HCT116 (cell line): ENCODE results near the gene LSM7. TPM values are rescaled to one million over a fixed set of nuclear protein-coding genes. Genes with fewer than 3 reads are reported as not detected.

Source experiments
- ATAC-seq: fragments of 200-7000 bp; cut with Tn5 transposase; 2 replicates; pipeline ENCODE4 v1.9.1; 2020; ENCODE audit warnings: mild to moderate bottlenecking, moderate library complexity
- BruUV-seq: library from RNA; stranded (reverse); fragments of 400-500 nt; replicated peaks from 2 replicates; lab custom pipeline; 2021; lab: Mats Ljungman, UMichigan
- CTCF ChIA-PET: fragments of 300-600 bp; sonication (Branson Sonifier 250); formaldehyde crosslinking; loops from one replicate; lab custom pipeline; 2021; ENCODE audit warnings: antibody characterized with exemption; lab: Charles Lee
- POLR2A ChIA-PET: fragments of 300-600, 350-600 bp; sonication (Branson Sonifier 250); formaldehyde crosslinking; loops from one replicate; lab custom pipeline; 2021; ENCODE audit warnings: antibody characterized with exemption; lab: Charles Lee
- RAD21 ChIA-PET, 2 experiments: fragments of 300-600 bp; sonication (Branson Sonifier 250); formaldehyde crosslinking; loops; one replicate each; lab custom pipeline; 2023; ENCODE audit warnings: low total read pairs in 2 of 2; ENCODE audit not compliant: uncharacterized antibody in 2 of 2, unreplicated experiment in 2 of 2, low non-redundant PET in 1 of 2; lab: Charles Lee
- DNase-seq: peaks from one replicate; pipeline ENCODE4 v3.0.0-alpha.2; 2010; ENCODE audit warnings: low read depth, low spot score
- H2AFZ ChIP-seq: fragments of 200-600 bp; shearing (Covaris generic), sonication (generic); 2 replicates; pipeline ENCODE4 v1.6.1; 2017; ENCODE audit warnings: low read depth, mixed run types, mixed read lengths, antibody characterized with exemption, low read length; ENCODE audit not compliant: poor library complexity, severe bottlenecking
- H3K27ac ChIP-seq: 2 replicates; pipeline ENCODE4 v1.5.1; 2012; ENCODE audit warnings: low read depth, low read length
- H3K27me3 ChIP-seq: fragments of 200-600 bp; sonication (generic); 2 replicates; pipeline ENCODE4 v1.6.1; 2016; ENCODE audit warnings: mixed run types, low read length, mixed read lengths; ENCODE audit not compliant: insufficient read depth
- H3K36me3 ChIP-seq, 2 experiments: fragments of 200-500 bp in 1 of 2; fragments of 200-600 bp in 1 of 2; sonication (Bioruptor generic) in 1 of 2; sonication (generic) in 1 of 2; 2 replicates each; pipeline versions ENCODE4 v1.5.1 to v1.6.1; 2014 to 2016; ENCODE audit warnings: low read length in 2 of 2, inconsistent platforms in 1 of 2, mixed read lengths in 1 of 2, mixed run types in 1 of 2; ENCODE audit not compliant: insufficient read depth in 2 of 2, control insufficient read depth in 1 of 2
- H3K4me1 ChIP-seq, 2 experiments: fragments of 200-600 bp in 1 of 2; sonication (generic) in 1 of 2; 2 replicates each; pipeline versions ENCODE4 v1.5.1 to v1.6.1; 2012 to 2017; ENCODE audit warnings: low read length in 2 of 2, inconsistent platforms in 1 of 2, mild to moderate bottlenecking in 1 of 2, mixed read lengths in 1 of 2, mixed run types in 1 of 2, moderate library complexity in 1 of 2; ENCODE audit not compliant: insufficient read depth in 2 of 2, control insufficient read depth in 1 of 2
- H3K4me2 ChIP-seq: fragments of 200-600 bp; sonication (generic); 2 replicates; pipeline ENCODE4 v1.6.1; 2017; ENCODE audit warnings: mixed run types, low read length, mixed read lengths
- H3K4me3 ChIP-seq, 2 experiments: fragments of 200-600 bp in 1 of 2; sonication (generic) in 1 of 2; replicated peaks in 1 of 2; 2 replicates each; pipeline ENCODE4 v1.5.1; 2011 to 2016; ENCODE audit warnings: low read length in 2 of 2, control low read depth in 1 of 2, low read depth in 1 of 2, mild to moderate bottlenecking in 1 of 2, mixed read lengths in 1 of 2, mixed run types in 1 of 2
- H3K79me2 ChIP-seq: fragments of 200-600 bp; sonication (generic); 2 replicates; pipeline ENCODE4 v1.6.1; 2017; ENCODE audit warnings: mild to moderate bottlenecking, mixed run types, low read length, moderate library complexity, mixed read lengths; ENCODE audit not compliant: insufficient read depth
- H3K9ac ChIP-seq: fragments of 200-600 bp; sonication (generic); 2 replicates; pipeline ENCODE4 v1.6.1; 2016; ENCODE audit warnings: low read length, mixed read lengths
- H3K9me2 ChIP-seq: fragments of 200-600 bp; sonication (generic), shearing (Covaris generic); 2 replicates; pipeline ENCODE4 v1.6.1; 2017; ENCODE audit warnings: mixed run types, mild to moderate bottlenecking, moderate library complexity; ENCODE audit not compliant: insufficient read depth
- H3K9me3 ChIP-seq, 2 experiments: fragments of 200-500 bp in 1 of 2; fragments of 200-600 bp in 1 of 2; sonication (Bioruptor generic) in 1 of 2; sonication (generic) in 1 of 2; 2 replicates each; pipeline ENCODE4 v1.6.1; 2014 to 2017; ENCODE audit warnings: low read length in 2 of 2, mixed read lengths in 2 of 2, inconsistent platforms in 1 of 2, low read depth in 1 of 2, mild to moderate bottlenecking in 1 of 2, mixed run types in 1 of 2, moderate library complexity in 1 of 2; ENCODE audit not compliant: control insufficient read depth in 1 of 2, insufficient read depth in 1 of 2
- H4K20me1 ChIP-seq: fragments of 200-600 bp; sonication (generic), shearing (Covaris generic); 2 replicates; pipeline ENCODE4 v1.6.1; 2017; ENCODE audit warnings: mixed run types, mild to moderate bottlenecking, moderate library complexity; ENCODE audit not compliant: insufficient read depth
- CBX3 ChIP-seq: IDR thresholded peaks from 2 replicates; pipeline ENCODE4 v1.6.1; 2012; ENCODE audit warnings: low read depth
- CEBPB ChIP-seq: IDR thresholded peaks from 2 replicates; pipeline ENCODE4 v1.6.1; 2012; ENCODE audit warnings: low read depth
- EGR1 ChIP-seq: IDR thresholded peaks from 2 replicates; pipeline ENCODE4 v1.6.1; 2012; ENCODE audit warnings: low read depth
- ELF1 ChIP-seq: IDR thresholded peaks from 2 replicates; pipeline ENCODE4 v1.6.1; 2012; ENCODE audit warnings: low read depth, borderline replicate concordance
- EZH2 ChIP-seq: fragments of 200-600 bp; sonication (generic); IDR thresholded peaks from 2 replicates; pipeline ENCODE4 v1.6.1; 2017; ENCODE audit warnings: antibody characterized with exemption, mixed run types
- FOSL1 ChIP-seq: IDR thresholded peaks from 2 replicates; pipeline ENCODE4 v1.6.1; 2012; ENCODE audit warnings: low read depth
- POLR2A ChIP-seq: IDR thresholded peaks from 2 replicates; pipeline ENCODE4 v1.7.0; 2011; ENCODE audit warnings: borderline replicate concordance; ENCODE audit not compliant: insufficient read depth, insufficient read length; ENCODE audit errors: extremely low read depth
- POLR2AphosphoS5 ChIP-seq: IDR thresholded peaks from 2 replicates; pipeline ENCODE4 v1.6.1; 2011; ENCODE audit warnings: mild to moderate bottlenecking, low read depth, low read length, moderate library complexity
- RAD21 ChIP-seq: IDR thresholded peaks from 2 replicates; pipeline ENCODE4 v1.6.1; 2012; ENCODE audit warnings: low read depth, mild to moderate bottlenecking
- SIN3A ChIP-seq: IDR thresholded peaks from 2 replicates; pipeline ENCODE4 v1.6.1; 2012; ENCODE audit warnings: low read depth
- SP1 ChIP-seq: IDR thresholded peaks from 2 replicates; pipeline ENCODE4 v1.6.1; 2012; ENCODE audit warnings: low read depth
- SRF ChIP-seq: IDR thresholded peaks from 2 replicates; pipeline ENCODE4 v1.6.1; 2012; ENCODE audit warnings: low read depth
- TCF7L2 ChIP-seq: IDR thresholded peaks from 2 replicates; pipeline ENCODE4 v1.7.0; 2011; ENCODE audit warnings: borderline replicate concordance, inconsistent platforms; ENCODE audit not compliant: insufficient read depth, insufficient read length; ENCODE audit errors: extremely low read depth
- ZNF274 ChIP-seq: fragments of 200-500 bp; sonication (Bioruptor generic); IDR thresholded peaks from 2 replicates; pipeline ENCODE4 v1.6.1; 2014; ENCODE audit warnings: mild to moderate bottlenecking, low read depth, low read length, inconsistent platforms
- intact Hi-C: fragments of 100-400 bp; cut with micrococcal nuclease; formaldehyde crosslinking; loops from 2 replicates; pipeline ENCODE4 v1.10.0; 2022
- total RNA-seq: library from RNA; stranded (reverse); gene quantifications from one replicate; pipeline ENCODE4 v1.2.1, GENCODE V29; 2021; ENCODE audit not compliant: unreplicated experiment
- TF ChIP-seq, protein P1 (sequence below): IDR thresholded peaks from 2 replicates; pipeline ENCODE4 v1.6.1; 2011; ENCODE audit warnings: mild to moderate bottlenecking, low read length, moderate library complexity; ENCODE audit not compliant: insufficient replicate concordance; ENCODE audit errors: extremely low read depth
- TF ChIP-seq, protein P2 (sequence below): IDR thresholded peaks from 2 replicates; pipeline ENCODE4 v1.6.1; 2012
- TF ChIP-seq, protein P3 (sequence below): IDR thresholded peaks from 2 replicates; pipeline ENCODE4 v1.6.1; 2012

Gene LSM7
- total RNA-seq, 1 experiment from 2014 or later, result 190 TPM

DNA sequence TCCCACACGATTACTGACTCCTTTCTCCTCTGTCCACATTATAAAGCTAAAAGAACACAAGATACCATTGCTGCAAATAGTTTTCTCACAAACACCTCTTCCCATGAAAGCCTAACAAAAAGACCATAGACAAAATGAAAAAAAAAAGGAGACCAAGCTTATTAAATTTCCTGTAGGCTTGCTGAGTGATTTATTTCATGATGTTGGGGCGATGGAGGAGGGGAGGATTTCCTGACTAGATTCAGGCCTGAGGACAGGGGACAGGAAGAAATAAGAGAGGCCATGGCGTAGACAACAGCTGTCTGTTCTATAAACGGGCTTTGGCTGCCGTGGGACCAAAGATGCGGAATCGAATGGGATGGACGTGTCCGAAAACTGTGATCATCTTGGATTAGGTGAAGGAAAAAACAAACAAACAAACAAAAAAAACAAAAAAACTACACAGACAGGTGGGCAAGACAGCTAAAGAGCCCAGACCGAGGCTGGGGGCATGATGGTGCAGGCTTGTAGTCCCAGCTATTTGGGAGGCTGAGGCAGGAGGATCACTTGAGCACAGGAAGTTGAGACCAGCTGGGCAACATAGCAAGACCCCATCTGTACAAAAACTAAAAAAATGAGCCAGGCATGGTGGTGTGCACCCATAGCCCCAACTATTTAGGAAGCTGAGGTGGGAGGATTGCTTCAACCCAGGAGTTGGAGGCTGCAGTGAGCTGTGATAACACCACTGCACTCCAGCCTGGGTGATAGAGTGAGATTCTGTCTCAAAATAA, 37.0 kb upstream of the LSM7 start:
- no TSS peak for BruUV-seq
- no peaks in the 10 kb centered on the region for H3K36me3 ChIP-seq
- no peak overlapping the region for H3K4me2 ChIP-seq
- DNase-seq (no peak), ATAC-seq (no peak)
- no peak overlapping the region for H2AFZ ChIP-seq
- no peaks in the 10 kb centered on the region for H4K20me1 ChIP-seq
- RAD21 ChIA-PET, result no interaction called here
- POLR2A ChIA-PET, result no interaction called here
- no peaks in the 10 kb centered on the region for H3K9me2 ChIP-seq
- TF ChIP-seq SP1 (no peak), EZH2 (no peak), EGR1 (no peak), TCF7L2 (no peak), POLR2AphosphoS5 (no peak), FOSL1 (no peak), POLR2A (no peak), ZNF274 (no peak), CEBPB (no peak), SIN3A (no peak), SRF (no peak), RAD21 (no peak), CBX3 (no peak), ELF1 (no peak)
- TF ChIP-seq, protein P1, sequence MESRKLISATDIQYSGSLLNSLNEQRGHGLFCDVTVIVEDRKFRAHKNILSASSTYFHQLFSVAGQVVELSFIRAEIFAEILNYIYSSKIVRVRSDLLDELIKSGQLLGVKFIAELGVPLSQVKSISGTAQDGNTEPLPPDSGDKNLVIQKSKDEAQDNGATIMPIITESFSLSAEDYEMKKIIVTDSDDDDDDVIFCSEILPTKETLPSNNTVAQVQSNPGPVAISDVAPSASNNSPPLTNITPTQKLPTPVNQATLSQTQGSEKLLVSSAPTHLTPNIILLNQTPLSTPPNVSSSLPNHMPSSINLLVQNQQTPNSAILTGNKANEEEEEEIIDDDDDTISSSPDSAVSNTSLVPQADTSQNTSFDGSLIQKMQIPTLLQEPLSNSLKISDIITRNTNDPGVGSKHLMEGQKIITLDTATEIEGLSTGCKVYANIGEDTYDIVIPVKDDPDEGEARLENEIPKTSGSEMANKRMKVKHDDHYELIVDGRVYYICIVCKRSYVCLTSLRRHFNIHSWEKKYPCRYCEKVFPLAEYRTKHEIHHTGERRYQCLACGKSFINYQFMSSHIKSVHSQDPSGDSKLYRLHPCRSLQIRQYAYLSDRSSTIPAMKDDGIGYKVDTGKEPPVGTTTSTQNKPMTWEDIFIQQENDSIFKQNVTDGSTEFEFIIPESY, result no peak
- TF ChIP-seq, protein P2, sequence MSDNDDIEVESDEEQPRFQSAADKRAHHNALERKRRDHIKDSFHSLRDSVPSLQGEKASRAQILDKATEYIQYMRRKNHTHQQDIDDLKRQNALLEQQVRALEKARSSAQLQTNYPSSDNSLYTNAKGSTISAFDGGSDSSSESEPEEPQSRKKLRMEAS, result no peak
- TF ChIP-seq, protein P3, sequence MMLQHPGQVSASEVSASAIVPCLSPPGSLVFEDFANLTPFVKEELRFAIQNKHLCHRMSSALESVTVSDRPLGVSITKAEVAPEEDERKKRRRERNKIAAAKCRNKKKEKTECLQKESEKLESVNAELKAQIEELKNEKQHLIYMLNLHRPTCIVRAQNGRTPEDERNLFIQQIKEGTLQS, result no peak
- no peaks in the 10 kb centered on the region for H3K27me3 ChIP-seq
- H3K9ac ChIP-seq, result no peak overlapping the region
- H3K4me1 ChIP-seq, result no peaks in the 10 kb centered on the region
- H3K79me2 ChIP-seq, result no peaks in the 10 kb centered on the region
- no peak overlapping the region for H3K27ac ChIP-seq
- CTCF ChIA-PET, result no interaction called here
- intact Hi-C loops, result no loop called here
- no peak overlapping the region for H3K4me3 ChIP-seq
- peaks cover 0 to 5% of the 10 kb centered on the region in 2 experiments; a peak in 1 of 4 replicates for H3K9me3 ChIP-seq
